GM12865 (cell line): ENCODE results near the gene NODAL.

Source experiments
- DNase-seq: peaks from one replicate; pipeline ENCODE4 v3.0.0; 2010; ENCODE audit warnings: low read depth
- H3K4me3 ChIP-seq: 2 replicates; pipeline ENCODE4 v1.5.1; 2011; ENCODE audit warnings: mild to moderate bottlenecking, low read depth, low read length, control low read depth
- CTCF ChIP-seq: IDR thresholded peaks from 2 replicates; pipeline ENCODE4 v1.5.1; 2011; ENCODE audit warnings: low read length, control low read depth, low read depth, inconsistent platforms; ENCODE audit not compliant: insufficient read depth; ENCODE audit errors: missing control alignments

Gene NODAL

GRCh38 chr10:70455213-70455630 is 13.7 kb upstream of the NODAL start:
- no peak for TF ChIP-seq CTCF
- no peak overlapping the region for H3K4me3 ChIP-seq
- no peak for DNase-seq

- TF ChIP-seq CTCF: no peak
These were observed 6.8 kb upstream of the NODAL start for GRCh38 chr10:70448236-70448635.

GRCh38 chr10:70445718-70446657 is 4.5 kb upstream of the NODAL start:
- no peak for DNase-seq
- no peak overlapping the region for H3K4me3 ChIP-seq
- TF ChIP-seq CTCF: no peak

More at GRCh38 chr10:70448236-70448635, 6.8 kb upstream of the NODAL start:
- no peak for DNase-seq
- H3K4me3 ChIP-seq: no peak overlapping the region

GRCh38 chr10:70444744-70445143 is 3.3 kb upstream of the NODAL start:
- DNase-seq: no peak
- H3K4me3 ChIP-seq: no peak overlapping the region
- TF ChIP-seq CTCF: no peak

- TF ChIP-seq CTCF: no peak
- no peak overlapping the region for H3K4me3 ChIP-seq
- no peak for DNase-seq
These were observed 979 bp upstream of the NODAL start for GRCh38 chr10:70442332-70442988.

- no peak for DNase-seq
- TF ChIP-seq CTCF: no peak
- H3K4me3 ChIP-seq: no peak overlapping the region
These were observed 421 bp upstream of the NODAL start for GRCh38 chr10:70441895-70442309.
